ENCODE measurements around the gene CDC34.
A peak's percentile ranks its signal among the peaks of the same experiment; 100 is the strongest.

Gene CDC34

GRCh38 chr19:531753-532560 is at the start of gene CDC34:
Gene CDC34, plus strand, starts transcription at chr19:531760. Its CDS starts 172 bp downstream, at chr19:531932.
- Mint-ChIP-seq H3K36me3 (no peaks in the 10 kb centered on the region), H3K4me3 (peak within 1 kb of the TSS; percentile 90), H3K27ac (peak within 1 kb of the TSS; percentile 72), H3K27me3 (no peaks in the 10 kb centered on the region), H3K4me1 (ENCODE audit: low read depth) (peaks cover 11% of the 10 kb centered on the region), H3K9me3 (ENCODE audit: low read depth) (no peaks in the 10 kb centered on the region)

- no peak overlapping the region for H3K4me3 Mint-ChIP-seq
Measured at GRCh38 chr19:482186-483041, 49.1 kb upstream of the CDC34 start.

GRCh38 chr19:483332-484072 is 48.1 kb upstream of the CDC34 start:
- Mint-ChIP-seq H3K9me3 (ENCODE audit: low read depth) (no peaks in the 10 kb centered on the region), H3K4me3 (no peak overlapping the region), H3K27ac (peak overlapping the region; percentile 34), H3K4me1 (ENCODE audit: low read depth) (peaks cover 12% of the 10 kb centered on the region), H3K36me3 (no peaks in the 10 kb centered on the region), H3K27me3 (peaks cover 7% of the 10 kb centered on the region)

More at GRCh38 chr19:482186-483041, 49.1 kb upstream of the CDC34 start:
- Mint-ChIP-seq H3K9me3 (ENCODE audit: low read depth) (no peaks in the 10 kb centered on the region), H3K27me3 (peaks cover 7% of the 10 kb centered on the region), H3K4me1 (ENCODE audit: low read depth) (peaks cover 7% of the 10 kb centered on the region), H3K36me3 (no peaks in the 10 kb centered on the region), H3K27ac (no peak overlapping the region)

- no peaks in the 10 kb centered on the region for H3K9me3 Mint-ChIP-seq (ENCODE audit: low read depth)
- peaks cover 12% of the 10 kb centered on the region for H3K4me1 Mint-ChIP-seq (ENCODE audit: low read depth)
- H3K27ac Mint-ChIP-seq, result no peak overlapping the region
- no peaks in the 10 kb centered on the region for H3K36me3 Mint-ChIP-seq
- H3K4me3 Mint-ChIP-seq, result no peak overlapping the region
- peaks cover 7% of the 10 kb centered on the region for H3K27me3 Mint-ChIP-seq
Measured at GRCh38 chr19:484494-484893, 47.1 kb upstream of the CDC34 start.

GRCh38 chr19:485077-485476 is 46.5 kb upstream of the CDC34 start:
- Mint-ChIP-seq H3K27me3 (peaks cover 7% of the 10 kb centered on the region), H3K4me3 (no peak overlapping the region), H3K27ac (no peak overlapping the region), H3K36me3 (no peaks in the 10 kb centered on the region), H3K4me1 (ENCODE audit: low read depth) (peaks cover 9% of the 10 kb centered on the region), H3K9me3 (ENCODE audit: low read depth) (no peaks in the 10 kb centered on the region)

GRCh38 chr19:485583-486236 is 45.9 kb upstream of the CDC34 start:
- no peak overlapping the region for H3K4me3 Mint-ChIP-seq
- H3K4me1 Mint-ChIP-seq (ENCODE audit: low read depth), result peaks cover 8% of the 10 kb centered on the region
- no peak overlapping the region for H3K27ac Mint-ChIP-seq
- no peaks in the 10 kb centered on the region for H3K9me3 Mint-ChIP-seq (ENCODE audit: low read depth)
- no peaks in the 10 kb centered on the region for H3K36me3 Mint-ChIP-seq
- peaks cover 7% of the 10 kb centered on the region for H3K27me3 Mint-ChIP-seq

- Mint-ChIP-seq H3K4me1 (ENCODE audit: low read depth) (peaks cover 10% of the 10 kb centered on the region), H3K4me3 (peak overlapping the region; percentile 84), H3K27ac (peak overlapping the region; percentile 92), H3K9me3 (ENCODE audit: low read depth) (no peaks in the 10 kb centered on the region), H3K36me3 (no peaks in the 10 kb centered on the region), H3K27me3 (peaks cover 6% of the 10 kb centered on the region)
Measured at GRCh38 chr19:488505-489417, 42.8 kb upstream of the CDC34 start.

GRCh38 chr19:489418-490196 is 42.0 kb upstream of the CDC34 start:
- Mint-ChIP-seq H3K4me3 (peak overlapping the region; percentile 72), H3K9me3 (ENCODE audit: low read depth) (no peaks in the 10 kb centered on the region), H3K27ac (no peak overlapping the region), H3K4me1 (ENCODE audit: low read depth) (peaks cover 10% of the 10 kb centered on the region), H3K27me3 (peaks cover 4% of the 10 kb centered on the region), H3K36me3 (no peaks in the 10 kb centered on the region)

- peaks cover under 1% of the 10 kb centered on the region for H3K27me3 Mint-ChIP-seq
- peaks cover 13% of the 10 kb centered on the region for H3K4me1 Mint-ChIP-seq (ENCODE audit: low read depth)
- no peaks in the 10 kb centered on the region for H3K9me3 Mint-ChIP-seq (ENCODE audit: low read depth)
- no peak overlapping the region for H3K27ac Mint-ChIP-seq
- H3K4me3 Mint-ChIP-seq, result no peak overlapping the region
- H3K36me3 Mint-ChIP-seq, result no peaks in the 10 kb centered on the region
Measured at GRCh38 chr19:491146-491741, 40.3 kb upstream of the CDC34 start.

- Mint-ChIP-seq H3K36me3 (no peaks in the 10 kb centered on the region), H3K27ac (no peak overlapping the region), H3K9me3 (ENCODE audit: low read depth) (no peaks in the 10 kb centered on the region), H3K4me1 (ENCODE audit: low read depth) (peaks cover 13% of the 10 kb centered on the region), H3K4me3 (no peak overlapping the region), H3K27me3 (no peaks in the 10 kb centered on the region)
Measured at GRCh38 chr19:492091-492531, 39.4 kb upstream of the CDC34 start.

GRCh38 chr19:493391-494170 is 38.0 kb upstream of the CDC34 start:
- H3K4me1 Mint-ChIP-seq (ENCODE audit: low read depth), result peaks cover 10% of the 10 kb centered on the region
- no peak overlapping the region for H3K4me3 Mint-ChIP-seq
- H3K27me3 Mint-ChIP-seq, result no peaks in the 10 kb centered on the region
- H3K9me3 Mint-ChIP-seq (ENCODE audit: low read depth), result no peaks in the 10 kb centered on the region
- H3K27ac Mint-ChIP-seq, result peak overlapping the region; percentile 69
- no peaks in the 10 kb centered on the region for H3K36me3 Mint-ChIP-seq
